Endodermal cell (in vitro differentiated cells): ENCODE data around the gene LRP2. TPM values are rescaled to one million over a fixed set of nuclear protein-coding genes. Genes with fewer than 3 reads are reported as not detected.

Experiments used
- DNase-seq: peaks from one replicate; pipeline ENCODE4 v3.0.0-alpha.2; 2017
- H3K27ac ChIP-seq: 2 replicates; pipeline ENCODE4 v1.5.1; 2013; ENCODE audit warnings: mild to moderate bottlenecking, low read depth, low read length, moderate library complexity
- H3K27me3 ChIP-seq: 2 replicates; pipeline ENCODE4 v1.6.1; 2013; ENCODE audit warnings: mild to moderate bottlenecking, low read length, moderate library complexity; ENCODE audit not compliant: insufficient read depth, control insufficient read depth, poor library complexity, severe bottlenecking
- H3K36me3 ChIP-seq: 2 replicates; pipeline ENCODE4 v1.7.0; 2013; ENCODE audit warnings: mild to moderate bottlenecking, low read length, moderate library complexity; ENCODE audit not compliant: control insufficient read depth, insufficient read depth
- H3K4me1 ChIP-seq: one replicate; pipeline ENCODE4 v1.7.0; 2013; ENCODE audit warnings: low read length; ENCODE audit not compliant: control insufficient read depth, insufficient read depth
- H3K4me3 ChIP-seq: 2 replicates; pipeline ENCODE4 v1.5.1; 2013; ENCODE audit warnings: mild to moderate bottlenecking, low read length, moderate library complexity
- H3K9ac ChIP-seq: 2 replicates; pipeline ENCODE4 v1.6.1; 2013; ENCODE audit warnings: mild to moderate bottlenecking, low read length, moderate library complexity; ENCODE audit not compliant: poor library complexity, severe bottlenecking; ENCODE audit errors: extremely low read depth
- H3K9me3 ChIP-seq: 2 replicates; pipeline ENCODE4 v1.6.1; 2013; ENCODE audit warnings: mild to moderate bottlenecking, low read length, moderate library complexity; ENCODE audit not compliant: control insufficient read depth
- H3K27ac Mint-ChIP-seq: 2 replicates; pipeline ENCODE4 v1.8.0; 2020; ENCODE audit warnings: mixed read lengths
- H3K27me3 Mint-ChIP-seq: 2 replicates; pipeline ENCODE4 v1.8.0; 2021; ENCODE audit warnings: mild to moderate bottlenecking, mixed read lengths; ENCODE audit not compliant: insufficient read depth
- H3K36me3 Mint-ChIP-seq: 2 replicates; pipeline ENCODE4 v1.8.0; 2020; ENCODE audit warnings: low read depth, mixed read lengths
- H3K4me1 Mint-ChIP-seq: 2 replicates; pipeline ENCODE4 v1.8.0; 2020; ENCODE audit warnings: mixed read lengths
- H3K4me3 Mint-ChIP-seq: 2 replicates; pipeline ENCODE4 v1.8.0; 2020; ENCODE audit warnings: mild to moderate bottlenecking, moderate library complexity, mixed read lengths
- H3K9me3 Mint-ChIP-seq: 2 replicates; pipeline ENCODE4 v1.8.0; 2020; ENCODE audit warnings: mild to moderate bottlenecking, mixed read lengths
- WGBS, 2 experiments: methylation state at CpG; one replicate each; pipeline versions ENCODE4 v1.1.5 to v1.1.7; 2013; ENCODE audit warnings: missing lambda C conversion rate in 2 of 2, mixed read lengths in 1 of 2; ENCODE audit not compliant: insufficient coverage in 1 of 2, insufficient read length in 1 of 2; 5-methylcytosine and 5-hydroxymethylcytosine counted together
- total RNA-seq, 2 donors: library from RNA; stranded (reverse); fragmentation: NEBNext Ultra II Directional in 1 of 2; extraction: Animal tissue kit (Norgen Biotek cat#: 25700) in 1 of 2; gene quantifications; 2 replicates in 1 of 2; 3 replicates in 1 of 2; pipeline ENCODE4 v1.2.1, GENCODE V29; 2021
- TF ChIP-seq, protein P1 (sequence below): fragments of 200-600 bp; sonication (generic); conservative IDR thresholded peaks from 2 replicates; pipeline ENCODE4 v1.5.0; 2021; ENCODE audit warnings: antibody characterized with exemption, mild to moderate bottlenecking

The LRP2 gene
- total RNA-seq, 2 donors from 2014 or later: 2.2 to 3.5 TPM

DNA sequence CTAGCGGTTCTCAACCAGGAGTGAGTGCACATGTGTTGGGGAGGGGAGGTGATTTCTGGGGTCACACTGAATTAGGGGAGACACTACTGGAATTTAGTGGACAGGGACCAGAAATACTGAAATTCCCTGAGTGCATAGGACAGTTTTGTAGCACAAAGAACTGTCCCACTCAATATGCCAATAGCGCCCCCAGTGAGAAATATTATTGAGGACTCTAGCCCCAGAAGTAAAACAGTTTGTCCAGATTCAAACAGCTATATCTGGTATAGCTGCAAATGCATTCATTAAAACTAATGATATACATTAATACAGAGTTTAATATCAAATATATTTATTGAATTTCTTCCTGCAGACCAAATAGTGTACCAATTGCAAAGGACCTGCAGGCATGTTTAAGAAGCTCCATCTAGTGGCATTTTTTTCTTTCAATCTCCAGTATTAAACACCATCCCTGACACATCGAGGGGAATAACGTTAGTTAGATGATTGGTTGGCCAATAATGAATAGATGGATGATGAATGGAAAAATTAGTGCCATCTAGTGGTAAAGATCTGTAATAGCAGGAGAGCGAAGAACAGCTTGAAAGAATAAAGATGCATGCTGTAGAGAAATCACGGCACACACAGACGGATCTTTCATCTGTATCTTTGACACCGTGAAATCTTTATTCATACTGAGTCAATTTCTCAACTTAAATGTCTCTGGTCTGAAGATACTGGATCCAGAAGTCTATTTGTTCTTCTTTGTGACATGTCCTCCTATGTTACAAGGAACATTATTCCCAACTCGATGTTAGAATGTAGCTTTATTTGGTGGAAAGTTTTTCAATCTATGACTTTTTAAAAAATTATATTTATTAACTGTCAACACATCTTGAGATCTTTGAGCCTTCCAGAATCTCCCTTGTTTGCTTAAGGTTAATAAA lies 230.5 kb downstream of the LRP2 start:
- Histone ChIP-seq H3K27ac (no peak overlapping the region), H3K9ac (no peak overlapping the region), H3K4me1 (peaks cover under 1% of the 10 kb centered on the region), H3K27me3 (no peaks in the 10 kb centered on the region), H3K9me3 (no peaks in the 10 kb centered on the region), H3K4me3 (no peak overlapping the region), H3K36me3 (no peaks in the 10 kb centered on the region)
- Mint-ChIP-seq H3K27me3 (no peaks in the 10 kb centered on the region), H3K27ac (no peak overlapping the region), H3K4me3 (no peak overlapping the region), H3K4me1 (peaks cover 7% of the 10 kb centered on the region), H3K9me3 (no peaks in the 10 kb centered on the region), H3K36me3 (no peaks in the 10 kb centered on the region)
- 47 to 50% methylated on average over 7 to 8 of the region's 9 CpGs for WGBS, 2 experiments
- TF ChIP-seq, protein P1, sequence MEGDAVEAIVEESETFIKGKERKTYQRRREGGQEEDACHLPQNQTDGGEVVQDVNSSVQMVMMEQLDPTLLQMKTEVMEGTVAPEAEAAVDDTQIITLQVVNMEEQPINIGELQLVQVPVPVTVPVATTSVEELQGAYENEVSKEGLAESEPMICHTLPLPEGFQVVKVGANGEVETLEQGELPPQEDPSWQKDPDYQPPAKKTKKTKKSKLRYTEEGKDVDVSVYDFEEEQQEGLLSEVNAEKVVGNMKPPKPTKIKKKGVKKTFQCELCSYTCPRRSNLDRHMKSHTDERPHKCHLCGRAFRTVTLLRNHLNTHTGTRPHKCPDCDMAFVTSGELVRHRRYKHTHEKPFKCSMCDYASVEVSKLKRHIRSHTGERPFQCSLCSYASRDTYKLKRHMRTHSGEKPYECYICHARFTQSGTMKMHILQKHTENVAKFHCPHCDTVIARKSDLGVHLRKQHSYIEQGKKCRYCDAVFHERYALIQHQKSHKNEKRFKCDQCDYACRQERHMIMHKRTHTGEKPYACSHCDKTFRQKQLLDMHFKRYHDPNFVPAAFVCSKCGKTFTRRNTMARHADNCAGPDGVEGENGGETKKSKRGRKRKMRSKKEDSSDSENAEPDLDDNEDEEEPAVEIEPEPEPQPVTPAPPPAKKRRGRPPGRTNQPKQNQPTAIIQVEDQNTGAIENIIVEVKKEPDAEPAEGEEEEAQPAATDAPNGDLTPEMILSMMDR: peak; percentile 85
- no peak for DNase-seq

DNA sequence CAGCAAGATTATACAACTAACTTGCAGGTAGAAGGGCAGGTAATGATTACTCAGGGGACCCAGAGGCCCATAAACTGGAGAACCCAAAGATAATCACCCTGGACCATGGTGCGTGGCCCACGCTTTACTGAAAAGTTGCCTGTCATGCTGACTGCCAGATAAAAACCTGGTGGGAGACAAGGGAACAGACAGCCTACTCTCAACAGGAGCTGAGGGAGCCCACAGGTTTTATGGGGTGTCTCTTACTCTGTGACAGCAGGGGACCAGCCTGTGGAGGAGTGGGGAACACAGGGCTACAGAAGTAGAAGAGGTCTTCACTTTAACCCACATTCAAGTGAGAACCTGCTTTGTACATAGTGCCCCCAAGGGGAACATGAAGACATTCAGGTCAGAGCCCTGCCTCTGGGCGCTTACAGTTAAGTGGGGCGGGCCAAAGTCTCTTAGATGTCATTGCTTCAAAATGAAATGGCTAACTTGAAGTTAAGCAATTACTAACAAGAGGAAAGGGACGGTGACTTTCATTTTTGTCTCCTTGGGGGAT lies 232.6 kb downstream of the LRP2 start:
- H3K4me3 ChIP-seq: no peak overlapping the region
- H3K4me1 Mint-ChIP-seq: peaks cover 2% of the 10 kb centered on the region
- no peak overlapping the region for H3K4me3 Mint-ChIP-seq
- 92 to 100% methylated on average over 5 of the region's 5 CpGs for WGBS, 2 experiments
- H3K9ac ChIP-seq: no peak overlapping the region
- H3K9me3 Mint-ChIP-seq: no peaks in the 10 kb centered on the region
- no peaks in the 10 kb centered on the region for H3K27me3 ChIP-seq
- no peaks in the 10 kb centered on the region for H3K4me1 ChIP-seq
- no peaks in the 10 kb centered on the region for H3K27me3 Mint-ChIP-seq
- no peak overlapping the region for H3K27ac Mint-ChIP-seq
- no peaks in the 10 kb centered on the region for H3K36me3 Mint-ChIP-seq
- no peaks in the 10 kb centered on the region for H3K36me3 ChIP-seq
- TF ChIP-seq, protein P1: no peak
- no peaks in the 10 kb centered on the region for H3K9me3 ChIP-seq
- no peak for DNase-seq
- no peak overlapping the region for H3K27ac ChIP-seq

DNA sequence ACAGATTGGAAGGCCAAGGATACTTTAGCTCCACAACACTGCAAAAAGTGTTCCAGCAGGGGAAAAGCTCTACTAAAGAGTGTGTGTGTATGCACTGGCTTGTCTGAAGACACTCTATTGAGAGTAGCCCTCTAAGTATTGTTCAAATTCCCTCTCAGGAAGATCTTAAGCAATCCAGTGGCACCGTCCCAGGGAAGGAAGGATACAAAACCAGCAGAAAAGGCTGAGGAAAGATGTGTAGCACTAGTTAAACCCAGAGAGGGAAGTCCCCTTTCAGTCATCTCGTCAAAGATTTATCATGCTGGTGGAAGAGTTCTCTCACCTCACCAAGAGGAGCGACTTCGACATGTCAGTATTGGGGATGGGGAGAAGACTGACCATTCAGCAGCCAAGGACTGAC lies 242.5 kb downstream of the LRP2 start:
- Histone ChIP-seq H3K27me3 (no peaks in the 10 kb centered on the region), H3K9ac (no peak overlapping the region), H3K36me3 (no peaks in the 10 kb centered on the region), H3K27ac (no peak overlapping the region), H3K4me1 (no peaks in the 10 kb centered on the region), H3K9me3 (peaks cover 4% of the 10 kb centered on the region), H3K4me3 (no peak overlapping the region)
- 95 to 100% methylated on average over 2 to 4 of the region's 4 CpGs for WGBS, 2 experiments
- Mint-ChIP-seq H3K9me3 (no peaks in the 10 kb centered on the region), H3K27ac (no peak overlapping the region), H3K4me1 (no peaks in the 10 kb centered on the region), H3K36me3 (no peaks in the 10 kb centered on the region), H3K27me3 (peaks cover 3% of the 10 kb centered on the region), H3K4me3 (no peak overlapping the region)
- no peak for DNase-seq
- TF ChIP-seq, protein P1: no peak
